ENCODE data around the gene PTDSS2. TPM values are rescaled to one million over a fixed set of nuclear protein-coding genes. Genes with fewer than 3 reads are reported as not detected.
"Not testable (repeated sequence)": the region's sequence is repeated elsewhere in the genome, so short reads cannot be mapped to it uniquely, and the experiment has no call there.

Gene PTDSS2
- total RNA-seq: 10 to 100 TPM; 23.6 to 23.8 TPM

DNA sequence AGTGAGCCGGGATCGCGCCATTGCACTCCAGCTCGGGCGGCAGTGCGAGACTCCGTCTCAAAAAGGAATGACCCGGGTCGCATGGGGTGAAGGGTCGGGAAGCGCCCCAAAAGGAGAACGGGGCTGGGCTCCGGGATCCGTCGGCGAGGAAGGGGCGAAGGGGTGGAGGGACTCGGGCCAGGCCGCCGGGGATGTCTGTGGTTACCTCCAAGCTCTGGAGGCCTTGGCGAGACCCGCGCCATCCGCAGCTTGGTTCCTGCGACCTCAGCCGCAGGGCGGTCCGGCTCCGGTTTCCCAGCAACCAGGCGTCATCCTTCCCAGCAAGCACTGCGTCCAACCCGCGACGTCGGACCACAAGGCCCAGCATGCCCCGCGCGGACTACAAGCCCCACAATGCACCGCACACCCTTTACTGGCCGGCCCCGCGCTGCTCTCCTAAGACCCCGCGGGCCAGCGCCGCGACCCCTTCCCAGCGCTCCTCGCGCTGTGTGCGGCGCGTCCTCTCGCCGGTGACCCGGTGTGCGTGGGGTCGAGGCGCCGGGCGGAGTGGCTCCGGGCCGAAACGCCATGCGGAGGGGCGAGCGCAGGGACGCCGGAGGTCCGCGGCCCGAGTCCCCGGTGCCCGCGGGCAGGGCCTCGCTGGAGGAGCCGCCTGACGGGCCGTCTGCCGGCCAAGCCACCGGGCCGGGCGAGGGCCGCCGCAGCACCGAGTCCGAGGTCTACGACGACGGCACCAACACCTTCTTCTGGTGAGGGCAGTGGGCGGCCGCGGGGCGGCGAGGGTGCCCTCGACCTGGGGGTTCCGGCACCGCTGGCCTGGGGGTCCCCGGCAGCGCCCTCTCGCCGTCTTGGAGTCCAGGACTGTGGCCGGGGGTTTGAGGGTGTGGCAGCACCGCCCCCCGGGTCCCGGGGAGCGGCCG lies at the start of gene PTDSS2:
PTDSS2 (plus strand) TSS at position 391 of the 920 bp plus-strand sequence; CDS start at position 568, 177 bp downstream.
- H3K36me3 Mint-ChIP-seq: peaks cover 6 to 8% of the 10 kb centered on the region in 2 donors
- DNase-seq (ENCODE audit: low spot score in 2 of 2): peak; percentile 87 to 94
- no peaks in the 10 kb centered on the region for H3K9me3 Mint-ChIP-seq
- peak within 1 kb of the TSS; percentile 90 to 92 for H3K27ac Mint-ChIP-seq
- peak; percentile 85 to 87 for ATAC-seq

DNA sequence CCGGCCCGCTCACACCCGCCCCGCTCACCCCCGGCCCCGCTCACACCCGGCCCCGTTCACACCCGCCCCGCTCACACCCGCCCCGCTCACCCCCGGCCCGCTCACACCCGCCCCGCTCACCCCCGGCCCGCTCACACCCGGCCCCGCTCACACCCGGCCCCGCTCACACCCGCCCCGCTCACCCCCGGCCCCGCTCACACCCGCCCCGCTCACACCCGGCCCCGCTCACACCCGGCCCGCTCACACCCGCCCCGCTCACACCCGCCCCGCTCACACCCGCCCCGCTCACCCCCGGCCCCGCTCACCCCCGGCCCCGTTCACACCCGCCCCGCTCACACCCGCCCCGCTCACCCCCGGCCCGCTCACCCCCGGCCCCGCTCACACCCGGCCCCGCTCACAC lies 48.9 kb upstream of the PTDSS2 start:
- not testable (repeated sequence) for ATAC-seq

DNA sequence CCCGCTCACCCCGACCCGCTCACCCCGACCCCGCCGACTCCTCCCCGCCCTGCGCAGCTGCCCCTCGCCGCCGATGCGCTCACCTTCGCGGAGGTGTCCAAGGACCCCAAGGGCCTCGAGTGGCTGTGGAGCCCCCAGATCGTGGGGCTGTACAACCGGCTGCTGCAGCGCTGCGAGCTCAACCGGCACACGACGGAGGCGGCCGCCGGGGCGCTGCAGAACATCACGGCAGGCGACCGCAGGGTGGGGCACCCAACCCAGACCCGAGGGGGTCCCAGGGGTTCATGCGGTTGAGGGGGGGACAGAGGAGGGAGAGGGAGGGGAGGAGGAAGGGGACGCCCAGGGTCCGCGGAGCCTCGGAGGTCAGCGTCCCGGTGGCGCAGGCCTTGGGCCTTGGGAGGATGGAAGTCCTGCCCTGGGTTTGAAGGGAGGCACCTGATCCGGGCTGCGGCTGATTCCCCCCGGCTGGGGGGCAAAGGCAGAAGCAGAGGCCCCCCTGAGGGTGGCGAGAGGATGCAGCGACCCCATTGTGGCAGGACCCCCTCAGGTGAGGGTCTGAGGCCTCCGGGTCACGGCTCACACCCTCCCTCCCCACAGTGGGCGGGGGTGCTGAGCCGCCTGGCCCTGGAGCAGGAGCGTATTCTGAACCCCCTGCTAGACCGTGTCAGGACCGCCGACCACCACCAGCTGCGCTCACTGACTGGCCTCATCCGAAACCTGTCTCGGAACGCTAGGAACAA lies 46.9 kb upstream of the PTDSS2 start:
- no peaks in the 10 kb centered on the region for H3K36me3 Mint-ChIP-seq
- H3K27ac Mint-ChIP-seq: no peak overlapping the region
- no peak for ATAC-seq
- peaks cover 0 to 4% of the 10 kb centered on the region in 2 donors for H3K9me3 Mint-ChIP-seq
- no peak for DNase-seq (ENCODE audit: low spot score in 2 of 2)

More for the DNA sequence above, 48.9 kb upstream of the PTDSS2 start:
- not testable (repeated sequence) for H3K9me3 Mint-ChIP-seq; H3K27ac Mint-ChIP-seq; DNase-seq (ENCODE audit: low spot score in 2 of 2); H3K36me3 Mint-ChIP-seq

DNA sequence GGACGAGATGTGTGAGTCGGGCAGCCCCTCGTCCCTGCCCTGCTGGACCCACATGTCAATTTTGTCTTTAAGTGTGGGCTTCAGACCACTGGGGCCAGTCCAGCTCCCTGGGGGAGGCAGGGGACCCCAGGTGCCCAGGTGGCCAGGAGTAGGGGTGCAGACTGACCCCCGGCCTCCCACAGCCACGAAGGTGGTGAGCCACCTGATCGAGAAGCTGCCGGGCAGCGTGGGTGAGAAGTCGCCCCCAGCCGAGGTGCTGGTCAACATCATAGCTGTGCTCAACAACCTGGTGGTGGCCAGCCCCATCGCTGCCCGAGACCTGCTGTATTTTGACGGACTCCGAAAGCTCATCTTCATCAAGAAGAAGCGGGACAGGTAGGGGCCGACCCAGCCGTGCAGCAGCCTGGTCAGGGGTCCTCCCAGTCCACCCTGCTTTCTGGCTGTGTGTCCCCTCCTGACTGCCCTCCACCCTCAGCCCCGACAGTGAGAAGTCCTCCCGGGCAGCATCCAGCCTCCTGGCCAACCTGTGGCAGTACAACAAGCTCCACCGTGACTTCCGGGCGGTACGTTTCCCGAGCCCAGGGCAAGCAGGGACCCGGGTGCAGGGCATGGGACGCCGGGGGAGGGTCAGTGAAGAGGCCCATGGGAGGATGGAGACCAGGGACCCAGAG lies 46.2 kb upstream of the PTDSS2 start:
- ATAC-seq (no peak), DNase-seq (ENCODE audit: low spot score in 2 of 2) (peak in 1 of 2 donors; percentile 56)
- peaks cover 0 to under 1% of the 10 kb centered on the region in 2 donors for H3K9me3 Mint-ChIP-seq
- H3K27ac Mint-ChIP-seq: no peak overlapping the region
- no peaks in the 10 kb centered on the region for H3K36me3 Mint-ChIP-seq

DNA sequence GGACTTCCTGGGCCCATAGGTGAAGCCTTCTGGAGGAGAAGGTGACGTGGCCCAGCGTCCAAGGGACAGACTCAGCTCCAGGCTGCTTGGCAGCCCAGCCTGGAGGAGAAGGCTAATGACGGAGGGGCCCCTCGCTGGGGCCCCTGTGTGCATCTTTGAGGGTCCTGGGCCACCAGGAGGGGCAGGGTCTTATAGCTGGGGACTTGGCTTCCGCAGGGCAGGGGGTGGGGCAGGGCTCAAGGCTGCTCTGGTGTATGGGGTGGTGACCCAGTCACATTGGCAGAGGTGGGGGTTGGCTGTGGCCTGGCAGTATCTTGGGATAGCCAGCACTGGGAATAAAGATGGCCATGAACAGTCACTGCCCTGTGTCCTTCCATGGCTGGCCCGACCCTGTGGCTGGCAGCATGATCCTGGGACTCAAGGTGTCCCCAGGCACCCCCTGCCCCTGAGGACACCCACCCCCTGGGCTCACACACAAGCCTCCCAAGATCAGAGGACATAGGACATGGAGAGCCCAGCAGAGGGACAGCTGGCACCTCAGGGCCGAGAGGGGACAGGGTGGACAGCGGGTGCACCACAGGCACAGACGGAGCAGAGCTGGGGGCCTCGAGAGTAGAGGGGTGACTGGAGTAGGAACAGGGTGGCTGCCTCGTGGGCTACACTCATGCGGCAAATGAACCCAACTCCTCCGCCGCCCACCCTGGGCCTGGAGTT lies 45.4 kb upstream of the PTDSS2 start:
- DNase-seq (ENCODE audit: low spot score in 2 of 2) (peak in 1 of 2 donors; percentile 54), ATAC-seq (no peak)
- H3K36me3 Mint-ChIP-seq: no peaks in the 10 kb centered on the region
- H3K9me3 Mint-ChIP-seq: no peaks in the 10 kb centered on the region
- peak overlapping the region in 1 of 2 donors; percentile 32 for H3K27ac Mint-ChIP-seq

DNA sequence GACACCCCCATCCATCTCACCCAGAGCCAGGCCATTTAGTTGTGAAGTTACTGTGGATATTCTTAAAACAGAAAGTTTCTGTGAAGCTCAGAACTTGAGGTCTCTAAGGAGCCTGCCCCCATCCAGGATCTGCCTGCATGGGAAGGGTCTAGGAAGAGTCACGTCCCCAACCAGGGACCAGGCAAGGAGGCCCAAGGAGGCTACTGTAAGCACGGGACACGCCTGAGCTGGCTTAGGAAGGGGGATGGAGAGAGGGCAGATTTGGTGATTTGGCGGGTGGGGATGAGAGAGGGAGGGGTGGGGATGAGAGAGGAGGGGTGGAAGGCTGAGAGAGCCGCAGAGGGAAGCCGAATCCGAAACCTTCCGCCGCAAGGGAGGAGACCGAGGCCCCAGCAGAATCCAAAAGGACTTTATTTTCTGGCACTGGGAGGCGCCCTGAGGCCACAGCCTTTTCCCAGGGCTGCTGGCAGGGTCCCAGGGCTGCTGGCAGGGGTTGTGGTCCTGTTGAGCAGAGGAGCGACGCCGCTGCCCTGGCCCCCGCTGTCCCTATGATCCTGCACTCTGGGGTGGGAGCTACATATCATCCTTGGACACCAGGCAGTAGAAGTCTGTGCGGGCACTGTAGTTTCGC lies 44.6 kb upstream of the PTDSS2 start:
- no peak for ATAC-seq
- peak overlapping the region in 1 of 2 donors; percentile 32 for H3K27ac Mint-ChIP-seq
- DNase-seq (ENCODE audit: low spot score in 2 of 2): peak in 1 of 2 donors; percentile 56
- no peaks in the 10 kb centered on the region for H3K36me3 Mint-ChIP-seq
- H3K9me3 Mint-ChIP-seq: no peaks in the 10 kb centered on the region

DNA sequence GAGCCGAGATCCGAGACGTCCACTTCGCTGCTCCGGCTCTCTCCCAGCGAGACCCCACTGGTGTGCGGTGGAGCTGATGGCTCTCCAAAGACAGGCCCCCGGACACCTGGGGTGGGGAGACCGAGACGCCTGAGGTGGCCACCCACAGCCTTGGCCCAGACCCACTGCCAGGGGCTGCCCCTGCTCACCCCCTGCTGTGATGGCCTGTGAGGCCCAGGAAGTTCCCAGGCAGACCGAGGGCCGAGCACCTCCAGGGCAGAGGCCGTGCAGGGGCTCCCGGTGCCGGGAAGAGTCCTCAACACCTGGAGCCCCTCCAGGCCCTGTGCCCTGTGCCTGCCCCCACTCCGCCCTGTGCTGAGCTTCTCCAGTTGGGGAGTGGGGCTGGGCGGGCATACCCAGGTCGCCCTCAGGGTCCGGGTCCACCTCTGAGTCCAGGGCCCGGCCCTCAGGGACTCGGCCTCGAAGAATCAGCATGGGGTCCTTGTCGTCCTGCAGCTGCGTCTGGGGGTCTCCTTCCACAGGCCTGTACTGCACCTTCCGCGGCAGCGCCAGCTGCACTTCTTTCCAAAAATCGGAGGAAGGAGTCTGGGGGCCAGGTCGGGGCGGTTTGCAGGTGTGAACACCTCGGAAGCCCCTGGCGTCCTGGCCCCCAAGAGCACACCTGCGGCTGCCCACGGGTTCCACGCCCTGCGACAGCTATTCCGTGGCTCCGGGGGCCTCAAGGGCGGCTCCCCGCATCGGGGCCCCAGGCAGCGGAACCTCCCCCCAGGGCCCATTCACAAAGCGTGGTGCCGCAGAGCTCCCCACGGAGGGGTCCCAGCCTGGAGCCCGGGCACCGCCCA lies 43.9 kb upstream of the PTDSS2 start:
- ATAC-seq: no peak
- DNase-seq (ENCODE audit: low spot score in 2 of 2): peak in 1 of 2 donors; percentile 63
- Mint-ChIP-seq H3K9me3 (no peaks in the 10 kb centered on the region), H3K27ac (no peak overlapping the region), H3K36me3 (no peaks in the 10 kb centered on the region)

DNA sequence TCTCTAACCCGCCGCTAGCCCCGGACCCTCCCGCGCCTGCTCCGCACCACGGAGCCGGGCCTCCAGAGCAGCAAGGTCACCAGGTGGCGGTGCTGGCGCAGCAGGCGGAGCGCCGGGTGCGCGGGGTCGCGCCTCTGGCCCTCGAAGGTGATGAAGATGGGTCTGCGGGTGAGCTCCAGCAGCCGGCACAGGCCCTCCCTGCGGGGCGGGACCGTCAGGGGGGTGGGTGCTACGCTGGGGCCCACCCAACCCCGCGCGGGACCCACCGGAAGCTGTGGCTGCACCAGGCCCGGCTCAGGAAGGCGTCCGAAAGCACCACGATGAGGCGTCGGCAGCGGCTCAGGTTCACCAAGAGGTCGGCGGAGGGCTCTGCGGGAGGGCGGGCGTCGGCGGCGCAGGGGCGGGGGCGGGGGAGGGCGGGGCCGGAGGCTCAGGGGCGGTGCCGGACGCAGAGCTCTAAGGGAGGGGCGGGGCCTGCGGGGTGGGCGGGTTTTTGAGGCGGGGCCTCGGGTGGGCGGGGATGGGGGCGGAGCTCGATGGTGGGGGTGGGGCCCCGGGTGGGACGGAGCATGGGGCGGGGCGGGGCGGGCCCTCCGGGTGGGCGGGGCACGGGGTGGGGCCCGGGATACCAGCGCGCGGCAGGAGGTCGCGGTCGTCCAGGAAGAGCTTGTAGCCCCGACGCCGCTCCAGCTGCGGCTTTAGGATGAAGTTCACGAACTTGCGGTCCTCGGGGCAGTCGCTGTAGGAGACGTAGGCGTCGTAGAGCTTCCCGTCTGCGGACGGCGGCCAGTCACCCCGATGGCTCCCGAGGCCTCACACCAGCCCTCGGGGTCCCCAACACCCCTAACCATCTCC lies 43.1 kb upstream of the PTDSS2 start:
- DNase-seq (ENCODE audit: low spot score in 2 of 2) (peak; percentile 82 to 86), ATAC-seq (peak; percentile 83 to 86)
- H3K27ac Mint-ChIP-seq: no peak overlapping the region
- H3K9me3 Mint-ChIP-seq: no peaks in the 10 kb centered on the region
- H3K36me3 Mint-ChIP-seq: no peaks in the 10 kb centered on the region

DNA sequence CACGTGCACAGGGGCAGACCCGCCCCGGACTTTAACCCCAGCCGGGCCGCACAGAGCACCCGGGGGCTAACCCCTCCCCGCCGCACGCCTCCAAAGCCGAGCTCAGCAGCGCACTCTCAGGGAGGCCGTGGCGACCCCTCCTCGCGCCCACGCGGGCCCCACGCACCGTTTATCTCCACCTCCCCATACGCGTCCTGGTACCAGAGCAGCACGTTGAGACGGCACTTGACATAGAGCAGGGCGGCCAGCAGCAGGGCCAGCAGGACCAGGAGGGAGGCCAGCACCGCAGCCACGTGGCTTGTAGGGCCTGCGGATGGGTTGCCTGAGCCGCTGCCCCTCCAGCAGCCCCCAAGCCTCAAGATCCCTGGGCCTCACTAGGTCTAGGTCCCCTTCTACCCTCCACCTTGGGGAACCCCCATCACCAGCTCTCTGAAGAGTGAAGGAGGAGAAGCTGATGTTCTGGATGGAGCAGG lies 42.4 kb upstream of the PTDSS2 start:
- DNase-seq (ENCODE audit: low spot score in 2 of 2): peak in 1 of 2 donors; percentile 73
- no peaks in the 10 kb centered on the region for H3K9me3 Mint-ChIP-seq
- no peak overlapping the region for H3K27ac Mint-ChIP-seq
- no peak for ATAC-seq
- no peaks in the 10 kb centered on the region for H3K36me3 Mint-ChIP-seq

DNA sequence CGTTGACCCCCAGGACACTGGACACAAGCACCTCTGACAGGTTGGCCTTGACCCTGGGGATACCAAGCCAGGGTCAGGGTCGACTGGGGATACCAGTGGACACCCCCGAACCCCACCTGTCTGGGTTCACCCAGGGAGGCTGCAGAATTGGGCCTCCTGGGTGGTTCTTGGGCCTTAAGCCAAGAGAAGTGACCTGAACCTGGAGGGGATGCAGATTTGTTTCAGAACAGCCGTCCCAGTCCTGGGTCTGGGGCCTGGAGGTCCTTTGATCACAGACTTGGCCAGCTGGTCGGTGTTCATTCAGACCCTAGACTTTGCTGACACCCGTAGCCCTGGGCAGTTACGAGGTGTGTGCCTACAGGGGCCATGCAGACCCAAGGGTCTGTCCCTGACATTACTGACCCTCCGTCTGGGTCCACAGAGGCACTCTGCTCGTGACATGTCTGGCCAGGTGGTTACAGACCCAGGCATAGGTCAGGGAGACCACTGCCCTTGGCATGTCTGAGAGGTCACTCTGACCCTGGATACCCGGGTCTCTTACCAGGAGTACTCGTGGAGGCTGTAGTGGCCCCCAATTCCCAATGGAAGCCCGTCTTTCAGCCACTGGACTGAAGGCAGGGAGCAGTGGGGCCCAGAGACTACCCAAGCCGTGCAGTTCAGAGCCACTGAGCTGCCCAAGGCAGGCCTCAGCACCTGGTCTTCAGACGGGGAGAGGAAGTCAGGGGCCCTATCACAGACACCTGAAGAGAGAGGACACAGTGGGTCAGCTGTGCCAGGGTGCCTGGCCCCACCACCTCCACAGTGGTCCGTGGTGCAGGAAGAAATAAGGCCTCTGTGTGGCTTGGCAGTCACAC lies 41.7 kb upstream of the PTDSS2 start:
- Mint-ChIP-seq H3K9me3 (no peaks in the 10 kb centered on the region), H3K27ac (no peak overlapping the region), H3K36me3 (no peaks in the 10 kb centered on the region)
- DNase-seq (ENCODE audit: low spot score in 2 of 2) (peak in 1 of 2 donors; percentile 56), ATAC-seq (no peak)

DNA sequence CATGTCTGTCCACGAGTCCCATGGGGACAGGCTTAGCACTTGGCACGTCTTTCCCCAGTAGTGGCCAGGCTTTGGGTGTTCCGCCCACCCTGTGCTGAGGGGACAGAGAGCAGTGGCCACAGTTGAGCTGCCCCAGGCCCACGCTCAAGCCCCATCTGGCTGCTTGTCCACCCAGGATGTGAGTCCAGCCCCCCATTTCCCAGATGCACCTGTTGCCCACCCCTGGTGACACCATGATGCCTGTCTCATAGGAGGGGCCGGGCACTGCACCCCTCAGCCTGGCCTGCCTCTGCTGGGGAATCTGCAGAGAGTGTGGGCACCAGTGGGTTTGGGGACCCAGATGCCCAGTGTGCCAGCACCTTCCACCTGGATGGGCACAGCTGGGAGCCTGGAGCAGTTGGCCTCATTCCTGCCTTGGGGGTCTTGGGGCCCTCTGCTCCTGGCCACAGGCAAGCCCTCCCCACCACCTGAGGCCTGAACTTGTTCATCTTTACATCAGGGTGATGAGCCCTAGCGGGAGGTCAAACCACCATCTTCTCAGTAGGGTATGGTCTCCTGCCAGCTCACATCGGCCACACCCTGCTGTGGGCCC lies 41.0 kb upstream of the PTDSS2 start:
- H3K9me3 Mint-ChIP-seq: no peaks in the 10 kb centered on the region
- no peak overlapping the region for H3K27ac Mint-ChIP-seq
- no peaks in the 10 kb centered on the region for H3K36me3 Mint-ChIP-seq
- no peak for ATAC-seq
- peak in 1 of 2 donors; percentile 55 for DNase-seq (ENCODE audit: low spot score in 2 of 2)

DNA sequence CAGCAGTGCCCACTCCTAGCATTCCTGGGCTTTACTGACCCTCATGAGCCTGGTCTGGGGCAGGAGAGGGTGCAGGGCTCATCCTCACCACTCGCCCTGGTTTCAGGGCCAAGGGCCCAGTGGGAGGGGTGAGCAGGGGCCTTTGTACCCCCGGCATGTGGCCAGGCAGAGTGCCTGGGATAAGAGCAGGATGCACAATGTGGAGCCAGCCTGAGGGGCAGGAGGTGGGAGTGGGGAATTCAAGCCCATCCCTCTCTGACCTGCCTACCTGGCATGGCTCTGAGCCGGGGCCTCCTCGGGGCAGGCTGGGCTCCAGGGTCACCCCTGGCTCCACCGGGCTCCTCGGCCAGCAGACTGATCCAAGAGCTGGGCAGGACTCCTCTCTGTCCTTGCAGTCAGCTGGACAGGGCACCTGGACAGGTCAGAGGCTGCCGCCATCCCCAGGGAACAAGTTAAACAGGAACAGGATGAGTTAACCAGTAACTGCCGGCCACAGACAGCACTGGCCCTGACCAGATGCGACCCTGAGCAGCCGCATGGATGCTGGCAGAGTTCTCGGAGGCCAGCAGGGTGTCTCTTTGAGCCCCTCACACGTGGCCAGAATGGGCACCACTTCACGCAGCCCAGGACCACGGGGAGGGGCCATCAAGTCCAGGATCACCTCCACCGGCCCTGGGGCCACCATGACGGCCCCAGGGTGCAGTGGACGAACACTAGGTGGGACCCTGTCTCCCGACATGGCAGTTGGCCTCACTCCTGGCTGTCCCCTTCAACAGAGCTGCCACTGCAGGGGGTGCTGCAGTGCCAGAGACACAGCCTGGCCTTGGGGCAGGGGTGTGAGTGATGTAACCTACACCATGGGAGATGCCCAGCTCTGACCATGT lies 40.2 kb upstream of the PTDSS2 start:
- Mint-ChIP-seq H3K36me3 (no peaks in the 10 kb centered on the region), H3K27ac (no peak overlapping the region), H3K9me3 (no peaks in the 10 kb centered on the region)
- DNase-seq (ENCODE audit: low spot score in 2 of 2) (peak in 1 of 2 donors; percentile 55), ATAC-seq (no peak)

Data from activated naive CD4-positive, alpha-beta T cell treated with anti-CD3 and anti-CD28 coated beads, Interleukin-2, amount 50 U/mL, for 72 hours (primary cell).